Neural progenitor cell (in vitro differentiated cells): Measurements from ENCODE around the gene FAM3C.

Experiments used
- EZH2 ChIP-seq: fragments of 200-600 bp; sonication (generic); IDR thresholded peaks from 2 replicates; pipeline ENCODE4 v1.6.1; 2017; ENCODE audit warnings: antibody characterized with exemption, mild to moderate bottlenecking, moderate library complexity
- TF ChIP-seq, protein P1 (sequence below): fragments of 200-600 bp; sonication (generic); IDR thresholded peaks from 2 replicates; pipeline ENCODE4 v1.5.1; 2017; ENCODE audit warnings: antibody characterized with exemption, mild to moderate bottlenecking

DNA sequence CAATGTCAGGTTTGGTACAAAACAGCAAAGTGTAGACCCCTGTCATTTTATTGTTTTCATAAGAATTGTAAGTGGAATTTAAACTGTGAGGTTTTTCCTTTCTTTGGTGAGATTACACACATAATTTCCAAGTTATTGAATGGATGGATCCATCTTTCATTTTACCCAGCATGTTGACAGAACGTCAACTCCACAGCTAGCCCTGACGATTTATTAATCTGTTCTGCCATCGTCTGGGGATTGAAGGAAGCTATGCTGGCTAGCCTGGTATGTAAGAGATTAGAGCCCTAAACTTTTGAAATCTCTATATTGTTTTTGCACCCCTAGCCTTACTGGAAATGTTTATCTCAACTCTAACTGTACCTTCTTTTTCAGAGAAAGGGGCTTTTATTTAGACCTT lies 58.7 kb downstream of the FAM3C start:
- TF ChIP-seq, protein P1, sequence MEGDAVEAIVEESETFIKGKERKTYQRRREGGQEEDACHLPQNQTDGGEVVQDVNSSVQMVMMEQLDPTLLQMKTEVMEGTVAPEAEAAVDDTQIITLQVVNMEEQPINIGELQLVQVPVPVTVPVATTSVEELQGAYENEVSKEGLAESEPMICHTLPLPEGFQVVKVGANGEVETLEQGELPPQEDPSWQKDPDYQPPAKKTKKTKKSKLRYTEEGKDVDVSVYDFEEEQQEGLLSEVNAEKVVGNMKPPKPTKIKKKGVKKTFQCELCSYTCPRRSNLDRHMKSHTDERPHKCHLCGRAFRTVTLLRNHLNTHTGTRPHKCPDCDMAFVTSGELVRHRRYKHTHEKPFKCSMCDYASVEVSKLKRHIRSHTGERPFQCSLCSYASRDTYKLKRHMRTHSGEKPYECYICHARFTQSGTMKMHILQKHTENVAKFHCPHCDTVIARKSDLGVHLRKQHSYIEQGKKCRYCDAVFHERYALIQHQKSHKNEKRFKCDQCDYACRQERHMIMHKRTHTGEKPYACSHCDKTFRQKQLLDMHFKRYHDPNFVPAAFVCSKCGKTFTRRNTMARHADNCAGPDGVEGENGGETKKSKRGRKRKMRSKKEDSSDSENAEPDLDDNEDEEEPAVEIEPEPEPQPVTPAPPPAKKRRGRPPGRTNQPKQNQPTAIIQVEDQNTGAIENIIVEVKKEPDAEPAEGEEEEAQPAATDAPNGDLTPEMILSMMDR, result peak; percentile 11
- no peak for TF ChIP-seq EZH2
